HepG2 (cell line): ENCODE measurements around the gene ANKRD40. TPM values are rescaled to one million over a fixed set of nuclear protein-coding genes. Genes with fewer than 3 reads are reported as not detected.

Experiments
- HOXA9 ChIP-seq: sonication (generic); formaldehyde crosslinking; IDR thresholded peaks from 2 replicates; pipeline ENCODE4 v1.8.1; 2022; ENCODE audit warnings: missing genetic modification reagents, mild to moderate bottlenecking, moderate library complexity, borderline replicate concordance
- IKZF5 ChIP-seq: IDR thresholded peaks from 2 replicates; pipeline ENCODE4 v1.6.1; 2018; ENCODE audit warnings: missing genetic modification reagents, mild to moderate bottlenecking, missing compliant biosample characterization
- IRF9 ChIP-seq: sonication (generic); formaldehyde crosslinking; IDR thresholded peaks from 2 replicates; pipeline ENCODE4 v1.8.0; 2022; ENCODE audit warnings: missing genetic modification reagents, mild to moderate bottlenecking, borderline replicate concordance
- MXD1 ChIP-seq: sonication (generic); formaldehyde crosslinking; IDR thresholded peaks from 2 replicates; pipeline ENCODE4 v1.4.0; 2020; ENCODE audit warnings: mild to moderate bottlenecking, missing genetic modification reagents
- PRPF4 ChIP-seq: fragments of 200-400 bp; formaldehyde crosslinking; IDR thresholded peaks from 2 replicates; pipeline ENCODE4 v1.6.1; 2016; ENCODE audit warnings: low read length, low read depth; ENCODE audit not compliant: poor library complexity, severe bottlenecking
- SIX4 ChIP-seq: sonication (generic); formaldehyde crosslinking; IDR thresholded peaks from 2 replicates; pipeline ENCODE4 v1.4.0; 2020; ENCODE audit warnings: missing genetic modification reagents
- TIGD3 ChIP-seq: sonication (generic); formaldehyde crosslinking; IDR thresholded peaks from 2 replicates; pipeline ENCODE4 v1.5.1; 2020; ENCODE audit warnings: mild to moderate bottlenecking, missing genetic modification reagents, borderline replicate concordance
- ZBTB44 ChIP-seq: sonication (generic); formaldehyde crosslinking; IDR thresholded peaks from 2 replicates; pipeline ENCODE4 v1.4.0; 2020; ENCODE audit warnings: missing genetic modification reagents
- ZFP41 ChIP-seq: sonication (generic); formaldehyde crosslinking; IDR thresholded peaks from 2 replicates; pipeline ENCODE4 v1.4.0; 2020; ENCODE audit warnings: mild to moderate bottlenecking, missing genetic modification reagents, borderline replicate concordance
- ZNF234 ChIP-seq: sonication (generic); formaldehyde crosslinking; conservative IDR thresholded peaks from 2 replicates; pipeline ENCODE4 v1.5.1; 2020; ENCODE audit warnings: mild to moderate bottlenecking, missing genetic modification reagents
- ZNF572 ChIP-seq: sonication (generic); formaldehyde crosslinking; IDR thresholded peaks from 2 replicates; pipeline ENCODE4 v1.5.1; 2020; ENCODE audit warnings: mild to moderate bottlenecking, missing genetic modification reagents
- ZNF687 ChIP-seq: sonication (generic); formaldehyde crosslinking; IDR thresholded peaks from 2 replicates; pipeline ENCODE4 v1.5.1; 2020; ENCODE audit warnings: mild to moderate bottlenecking, missing genetic modification reagents, moderate library complexity
- ZNF816 ChIP-seq: sonication (generic); formaldehyde crosslinking; IDR thresholded peaks from 2 replicates; pipeline ENCODE4 v1.8.0; 2022; ENCODE audit warnings: missing genetic modification reagents, mild to moderate bottlenecking, borderline replicate concordance
- polyA plus RNA-seq, 8 experiments: library from polyadenylated mRNA; depleted of rRNA in 3 of 8; stranded (reverse) in 7 of 8; unstranded in 1 of 8; fragments of >200 nt; fragmentation: Illumina TruSeq in 4 of 8; extraction: Trizol in 4 of 8; gene quantifications; 2 replicates each; pipeline versions ENCODE4 v1.2.1 to v1.2.3, GENCODE V29; 2011 to 2016; ENCODE audit warnings: low read depth in 4 of 8, missing spikeins in 1 of 8, mixed read lengths in 1 of 8; ENCODE audit not compliant: insufficient read depth in 1 of 8
- total RNA-seq, 5 experiments: library from RNA; depleted of rRNA; stranded (reverse); fragments of >200 nt; fragmentation: Illumina TruSeq; extraction: Trizol; gene quantifications; 2 replicates each; pipeline ENCODE4 v1.2.3, GENCODE V29; 2016; ENCODE audit warnings: low read depth in 1 of 5

ANKRD40 gene
- total and polyA plus RNA-seq, 2 of the 13 experiments (the other 11 are each of a cell fraction or from before 2014, with no cell fraction given), result 35.0 to 46.4 TPM

GRCh38 chr17:50719144-50719923 is 11.6 kb upstream of the ANKRD40 start, which contains the start of gene LUC7L3 (continued):
- peak; percentile 96 for TF ChIP-seq IKZF5 (CRISPR knock-in tag)
- TF ChIP-seq ZFP41, result no peak; the same call in 1 of the 2 replicates
- peak; percentile 95; the same call in 1 of the 2 replicates for TF ChIP-seq IRF9 (CRISPR knock-in tag)
- peak; percentile 69; the same call in 1 of the 2 replicates for TF ChIP-seq ZNF572
- peak; percentile 20; the same call in 1 of the 2 replicates for TF ChIP-seq SIX4 (CRISPR knock-in tag)
- no peak for TF ChIP-seq TIGD3 (CRISPR knock-in tag)
- peak; percentile 92 for TF ChIP-seq MXD1
- TF ChIP-seq PRPF4, result peak; percentile 60
- peak; percentile 99 for TF ChIP-seq ZNF687 (CRISPR knock-in tag)
- peak; percentile 90 for TF ChIP-seq ZNF234 (CRISPR knock-in tag)
- TF ChIP-seq ZBTB44 (CRISPR knock-in tag), result 0 out of 2 replicates have a peak, but pooled peaks have one; percentile 69
- TF ChIP-seq HOXA9, result 0 out of 2 replicates have a peak, but pooled peaks have one; percentile 86
- peak; percentile 77; the same call in 1 of the 2 replicates for TF ChIP-seq ZNF816 (CRISPR knock-in tag)
